ENCODE results near the gene STXBP6. TPM values are rescaled to one million over a fixed set of nuclear protein-coding genes. Genes with fewer than 3 reads are reported as not detected.

The STXBP6 gene
- total and polyA plus RNA-seq, 2 donors (not counting 3 experiments of a cell fraction or from before 2014, with no cell fraction given) = 0.06 TPM; not detected in 1

DNA sequence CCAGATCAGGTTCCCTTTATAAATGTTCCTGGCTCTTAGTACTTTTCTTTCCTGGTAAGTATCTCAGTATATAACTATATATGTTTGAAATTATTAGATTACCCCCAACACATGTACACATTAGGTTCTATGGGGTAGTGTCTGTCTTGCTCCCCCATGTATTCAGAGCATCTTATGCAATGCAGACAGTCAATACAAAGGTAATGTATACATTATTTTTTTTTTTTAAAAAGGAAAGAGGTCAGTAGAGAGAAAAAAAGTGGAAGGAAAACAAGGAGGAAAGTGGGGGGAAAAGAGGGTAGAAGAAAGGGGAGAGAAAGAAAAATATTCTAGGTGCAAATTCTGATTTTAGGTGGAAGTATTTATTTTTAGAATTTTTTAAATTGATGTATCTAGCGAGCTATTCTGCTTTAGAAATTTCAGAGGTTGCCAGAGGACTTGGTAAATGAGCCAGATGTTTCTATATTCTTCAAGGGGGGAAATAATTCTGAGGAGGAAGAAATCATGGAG, 157.9 kb downstream of the STXBP6 start:
- H3K27me3 ChIP-seq (ENCODE audit: control insufficient read depth in 2 of 2, insufficient read depth in 2 of 2, low read length in 2 of 2) = no peaks in the 10 kb centered on the region
- intact Hi-C loops (cut with micrococcal nuclease) = no loop called here
- H3K27ac ChIP-seq (ENCODE audit: insufficient read depth, low read depth, low read length) = no peak overlapping the region
- H3K4me2 ChIP-seq (ENCODE audit: insufficient read depth, low read length) = no peak overlapping the region
- BruUV-seq (replicated peaks) = no TSS peak
- TF ChIP-seq, protein P1, sequence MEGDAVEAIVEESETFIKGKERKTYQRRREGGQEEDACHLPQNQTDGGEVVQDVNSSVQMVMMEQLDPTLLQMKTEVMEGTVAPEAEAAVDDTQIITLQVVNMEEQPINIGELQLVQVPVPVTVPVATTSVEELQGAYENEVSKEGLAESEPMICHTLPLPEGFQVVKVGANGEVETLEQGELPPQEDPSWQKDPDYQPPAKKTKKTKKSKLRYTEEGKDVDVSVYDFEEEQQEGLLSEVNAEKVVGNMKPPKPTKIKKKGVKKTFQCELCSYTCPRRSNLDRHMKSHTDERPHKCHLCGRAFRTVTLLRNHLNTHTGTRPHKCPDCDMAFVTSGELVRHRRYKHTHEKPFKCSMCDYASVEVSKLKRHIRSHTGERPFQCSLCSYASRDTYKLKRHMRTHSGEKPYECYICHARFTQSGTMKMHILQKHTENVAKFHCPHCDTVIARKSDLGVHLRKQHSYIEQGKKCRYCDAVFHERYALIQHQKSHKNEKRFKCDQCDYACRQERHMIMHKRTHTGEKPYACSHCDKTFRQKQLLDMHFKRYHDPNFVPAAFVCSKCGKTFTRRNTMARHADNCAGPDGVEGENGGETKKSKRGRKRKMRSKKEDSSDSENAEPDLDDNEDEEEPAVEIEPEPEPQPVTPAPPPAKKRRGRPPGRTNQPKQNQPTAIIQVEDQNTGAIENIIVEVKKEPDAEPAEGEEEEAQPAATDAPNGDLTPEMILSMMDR (IDR thresholded peaks at IDR 0.05; ENCODE audit: extremely low read depth in 1 of 2, insufficient read depth in 1 of 2, low read depth in 1 of 2, low read length in 2 of 2) = no peak
- TF ChIP-seq GATA2 (IDR thresholded peaks at IDR 0.05; ENCODE audit: insufficient read depth, insufficient read length, low read depth, low read length) (no peak), JUN (IDR thresholded peaks at IDR 0.05; ENCODE audit: borderline replicate concordance, insufficient read depth, insufficient read length, low read depth) (no peak), POLR2A (IDR thresholded peaks at IDR 0.05; ENCODE audit: low read depth, low read length) (no peak), EZH2 (IDR thresholded peaks at IDR 0.05; ENCODE audit: borderline replicate concordance, low read depth, low read length, severe bottlenecking) (no peak), FOS (IDR thresholded peaks at IDR 0.05; ENCODE audit: borderline replicate concordance, insufficient read depth, low read length) (no peak), MYC (IDR thresholded peaks at IDR 0.05; ENCODE audit: low read depth, low read length) (no peak), POLR2AphosphoS5 (IDR thresholded peaks at IDR 0.05; ENCODE audit: insufficient read depth, low read depth, low read length) (no peak)
- TF ChIP-seq, protein P2, sequence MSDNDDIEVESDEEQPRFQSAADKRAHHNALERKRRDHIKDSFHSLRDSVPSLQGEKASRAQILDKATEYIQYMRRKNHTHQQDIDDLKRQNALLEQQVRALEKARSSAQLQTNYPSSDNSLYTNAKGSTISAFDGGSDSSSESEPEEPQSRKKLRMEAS (IDR thresholded peaks at IDR 0.05; ENCODE audit: insufficient read depth, insufficient read length) = no peak
- no peak overlapping the region for H2AFZ ChIP-seq (ENCODE audit: low read depth, low read length)
- no peaks in the 10 kb centered on the region for H3K9me1 ChIP-seq (replicated peaks; ENCODE audit: control insufficient read depth, extremely low read depth, insufficient read depth, low read length)
- no peak overlapping the region for H3K4me3 ChIP-seq (replicated peaks in 1 of 3; ENCODE audit: insufficient read depth in 1 of 3, low read depth in 1 of 3, low read length in 3 of 3)
- FAIRE-seq (no peak), DNase-seq (ENCODE audit: low read depth, low spot score) (no peak)
- dilution Hi-C loops (cut with MboI; ENCODE audit: extremely low pct_ligation_motif_present, low sequenced_read_pairs) = no loop called here
- ChIA-PET CTCF (interaction anchor here (0.5 kb wide), 1 partner anchor 263 kb away, joined by 4 read pairs; no protein-coding TSS in a partner anchor), POLR2A (no interaction called here)
- H4K20me1 ChIP-seq (replicated peaks; ENCODE audit: control insufficient read depth, extremely low read depth, insufficient read depth, low read length) = no peaks in the 10 kb centered on the region
- H3K4me1 ChIP-seq (ENCODE audit: control insufficient read depth, extremely low read depth, insufficient read depth, low read length) = no peaks in the 10 kb centered on the region
- H3K9ac ChIP-seq (replicated peaks; ENCODE audit: extremely low read depth, insufficient read depth, low read length) = no peak overlapping the region
- H3K79me2 ChIP-seq (ENCODE audit: control insufficient read depth, insufficient read depth, low read length) = no peaks in the 10 kb centered on the region
- H3K9me3 ChIP-seq (replicated peaks; ENCODE audit: control insufficient read depth, insufficient read depth, low read length) = no peaks in the 10 kb centered on the region
- no peaks in the 10 kb centered on the region for H3K36me3 ChIP-seq (ENCODE audit: control insufficient read depth in 2 of 2, extremely low read depth in 1 of 2, insufficient read depth in 2 of 2, low read length in 2 of 2)

Data from endothelial cell of umbilical vein (primary cell).